GM18498 (cell line): ENCODE measurements around the gene MT2A.

Experiments
- ATAC-seq: cut with Tn5 transposase; IDR thresholded peaks from one replicate; pipeline ENCODE4 v1.9.1; 2021; ENCODE audit warnings: mild to moderate bottlenecking, moderate library complexity; ENCODE audit not compliant: unreplicated experiment

Gene MT2A

DNA sequence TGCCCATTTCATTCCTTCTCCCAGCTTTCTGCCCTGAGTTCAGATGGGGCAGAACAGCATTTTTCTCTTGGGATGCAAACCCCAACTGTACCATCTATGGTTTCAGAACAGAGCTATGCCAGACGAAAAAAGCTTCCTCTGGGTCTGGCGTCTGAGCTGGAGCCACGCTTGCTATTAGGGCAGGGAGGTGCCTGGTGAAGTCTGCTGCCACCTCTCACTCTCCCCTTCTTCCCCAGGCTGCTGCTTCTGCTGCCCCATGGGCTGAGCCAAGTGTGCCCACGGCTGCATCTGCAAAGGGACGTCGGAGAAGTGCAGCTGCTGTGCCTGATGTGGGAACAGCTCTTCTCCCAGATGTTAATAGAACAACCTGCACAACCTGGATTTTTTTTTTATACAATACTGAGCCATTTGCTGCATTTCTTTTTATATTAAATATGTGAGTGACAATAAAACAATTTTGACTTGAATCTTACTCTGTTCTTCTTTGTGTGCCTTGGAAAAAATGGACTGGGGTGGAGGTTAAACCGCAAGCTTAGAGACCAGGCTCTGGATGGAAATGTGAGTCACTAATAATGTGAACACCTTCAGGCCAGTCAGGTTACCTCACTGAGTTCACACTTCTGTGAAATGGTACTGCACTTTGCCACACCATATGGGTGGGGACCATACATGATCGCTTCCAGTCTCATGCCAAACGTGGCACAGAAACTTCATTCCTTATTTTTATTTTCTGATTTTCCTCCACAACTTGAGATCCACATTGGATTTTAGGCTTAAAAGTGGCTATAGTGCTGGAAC is 28.4 kb downstream of the MT2A start:
- no peak for ATAC-seq

DNA sequence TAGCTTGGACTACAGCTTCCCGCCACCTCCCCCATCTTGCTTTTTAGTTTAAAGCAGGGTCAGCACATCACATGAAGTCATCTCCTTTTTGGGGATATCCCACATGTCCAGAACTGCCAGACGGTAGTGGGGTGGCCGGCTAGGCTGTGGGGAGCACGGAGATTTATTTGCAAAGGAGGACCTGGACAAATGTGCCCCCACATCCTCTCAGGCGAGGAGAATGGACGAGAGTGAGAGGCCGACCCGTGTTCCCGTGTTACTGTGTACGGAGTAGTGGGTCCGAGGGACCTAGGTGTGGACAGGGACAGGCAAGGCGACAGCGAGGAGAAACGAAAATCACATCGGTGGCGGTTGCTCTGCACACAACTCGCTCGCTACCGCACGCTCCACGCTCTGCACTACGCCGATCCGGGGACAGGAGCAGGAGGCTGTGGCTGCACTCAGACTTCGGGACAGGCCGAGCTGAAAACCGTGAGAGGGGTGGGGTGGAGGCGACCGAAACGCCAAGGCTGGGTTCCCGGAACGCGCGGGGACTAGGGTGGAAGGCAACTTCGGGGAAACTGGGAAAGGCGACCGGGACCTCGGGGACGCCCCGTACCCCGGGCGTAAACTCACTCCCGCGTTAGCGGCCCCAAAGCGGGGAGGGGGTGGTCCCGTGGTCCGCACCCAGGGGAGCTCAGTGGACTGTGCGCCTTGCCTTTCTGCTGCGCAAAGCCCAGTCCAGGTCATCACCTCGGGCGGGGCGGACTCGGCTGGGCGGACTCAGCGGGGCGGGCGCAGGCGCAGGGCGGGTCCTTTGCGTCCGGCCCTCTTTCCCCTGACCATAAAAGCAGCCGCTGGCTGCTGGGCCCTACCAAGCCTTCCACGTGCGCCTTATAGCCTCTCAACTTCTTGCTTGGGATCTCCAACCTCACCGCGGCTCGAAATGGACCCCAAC is 29.7 kb downstream of the MT2A start, which contains the start of gene MT1A:
MT1A (plus strand) TSS at position 853 of the 937 bp plus-strand sequence; CDS start at position 926, 73 bp downstream.
- no peak for ATAC-seq

DNA sequence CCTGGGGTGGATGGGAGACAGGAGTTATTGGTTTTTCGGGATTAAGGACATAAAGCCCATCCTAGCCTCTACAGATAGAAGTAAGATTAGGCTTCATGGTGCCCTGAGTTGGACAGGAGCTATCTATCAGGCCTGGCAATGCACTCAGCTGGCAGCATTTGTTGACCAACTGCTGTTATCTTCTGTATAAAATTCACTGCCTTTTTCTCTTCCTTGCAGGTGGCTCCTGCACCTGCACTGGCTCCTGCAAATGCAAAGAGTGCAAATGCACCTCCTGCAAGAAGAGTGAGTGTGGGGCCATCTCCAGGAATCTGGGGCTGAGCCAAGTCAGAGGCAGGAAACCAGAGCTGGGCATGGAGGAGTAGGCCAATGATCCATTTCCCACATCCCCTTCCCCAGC is 30.7 kb downstream of the MT2A start:
- ATAC-seq, result no peak

- no peak for ATAC-seq
These were observed 31.7 kb downstream of the MT2A start for GRCh38 chr16:56640076-56640475.

GRCh38 chr16:56641166-56641565 is 32.8 kb downstream of the MT2A start:
- no peak for ATAC-seq

- peak; percentile 80 for ATAC-seq
These were observed 34.8 kb downstream of the MT2A start for GRCh38 chr16:56643080-56643778.

DNA sequence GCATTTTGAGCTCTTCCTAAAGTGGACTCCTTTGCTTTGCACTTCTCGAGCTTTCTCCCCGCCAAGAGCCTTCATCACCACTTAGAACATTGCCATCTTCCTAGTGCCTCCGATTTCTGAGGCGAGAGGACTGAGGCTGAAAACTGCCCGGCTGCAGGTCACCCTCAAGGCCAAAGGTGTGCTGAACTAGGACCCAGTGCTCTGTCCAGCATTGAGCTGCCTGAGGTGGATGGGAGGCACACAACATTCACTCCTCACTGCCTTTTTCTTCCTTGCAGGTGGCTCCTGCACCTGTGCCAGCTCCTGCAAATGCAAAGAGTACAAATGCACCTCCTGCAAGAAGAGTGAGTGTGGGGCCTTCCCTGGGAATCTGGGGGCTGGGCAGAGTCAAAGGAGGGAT is 35.4 kb downstream of the MT2A start:
- no peak for ATAC-seq

- no peak for ATAC-seq
These were observed 36.9 kb downstream of the MT2A start for GRCh38 chr16:56645311-56645710.

- ATAC-seq, result no peak
These were observed 37.5 kb downstream of the MT2A start for GRCh38 chr16:56645838-56646237.

DNA sequence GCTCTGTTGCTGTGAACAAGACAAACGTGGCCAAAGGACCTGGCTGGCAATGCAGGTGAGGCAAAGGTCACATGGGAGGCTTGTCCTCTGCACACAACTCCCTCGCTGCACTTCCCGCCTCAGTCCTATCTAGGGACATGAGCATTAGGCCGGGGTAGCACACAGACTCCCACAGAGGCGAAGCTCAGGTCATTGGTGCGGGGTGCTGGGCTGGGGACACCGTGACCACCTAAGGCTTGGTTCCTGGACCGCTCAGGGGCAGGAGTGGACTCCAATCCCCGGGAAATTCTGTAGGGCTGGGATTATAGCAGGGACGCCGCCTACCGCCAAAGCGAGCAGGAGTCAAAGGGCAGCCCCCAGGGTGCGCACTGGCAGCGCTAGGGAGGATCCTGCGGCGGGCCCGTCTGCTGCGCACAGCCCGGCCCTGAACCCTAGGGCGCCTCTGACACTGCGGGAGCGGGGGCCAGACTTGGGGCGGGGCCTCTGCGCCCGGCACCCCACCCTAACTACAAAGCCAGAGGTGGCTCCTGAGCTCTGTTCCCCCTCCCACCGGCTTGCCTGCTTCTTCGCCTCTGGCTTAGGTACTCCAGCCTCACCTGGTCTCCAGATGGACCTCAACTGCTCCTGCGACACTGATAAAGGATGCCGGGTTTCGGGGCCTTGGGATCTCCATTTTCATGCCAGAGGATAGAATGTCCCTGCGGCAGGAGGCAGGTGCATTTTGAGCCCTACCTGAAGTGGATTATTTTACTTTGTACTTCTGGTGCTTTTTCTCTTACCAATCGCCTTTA is 39.5 kb downstream of the MT2A start:
- ATAC-seq, result no peak

- no peak for ATAC-seq
These were observed 40.9 kb downstream of the MT2A start for GRCh38 chr16:56649271-56649670.

DNA sequence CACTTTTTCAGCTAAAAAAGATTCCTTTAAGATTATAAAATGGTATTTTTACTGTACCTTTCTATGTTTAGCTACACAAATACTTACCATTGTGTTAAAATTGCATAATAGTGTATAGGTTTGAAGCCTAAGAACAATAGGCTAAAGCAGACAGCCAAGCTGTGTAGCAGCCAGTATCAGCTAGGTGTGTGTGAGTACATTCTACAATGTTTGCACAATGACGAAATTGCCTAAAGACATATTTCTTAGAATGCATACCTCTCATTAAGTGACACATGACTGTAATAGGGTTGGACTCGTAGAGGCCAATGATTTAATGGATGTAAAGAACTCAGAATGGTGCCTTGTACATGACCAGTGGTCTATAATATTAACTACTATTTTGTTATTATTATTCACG is 41.4 kb downstream of the MT2A start:
- no peak for ATAC-seq

- no peak for ATAC-seq
These were observed 43.2 kb downstream of the MT2A start, which contains the start of gene MT1B for GRCh38 chr16:56651586-56651985. Gene MT1B (plus strand): TSS chr16:56651886. CDS start chr16:56651954, 68 bp downstream.

GRCh38 chr16:56652600-56652999 is 44.2 kb downstream of the MT2A start:
- ATAC-seq, result no peak

GRCh38 chr16:56653218-56653617 is 44.8 kb downstream of the MT2A start:
- ATAC-seq, result no peak

DNA sequence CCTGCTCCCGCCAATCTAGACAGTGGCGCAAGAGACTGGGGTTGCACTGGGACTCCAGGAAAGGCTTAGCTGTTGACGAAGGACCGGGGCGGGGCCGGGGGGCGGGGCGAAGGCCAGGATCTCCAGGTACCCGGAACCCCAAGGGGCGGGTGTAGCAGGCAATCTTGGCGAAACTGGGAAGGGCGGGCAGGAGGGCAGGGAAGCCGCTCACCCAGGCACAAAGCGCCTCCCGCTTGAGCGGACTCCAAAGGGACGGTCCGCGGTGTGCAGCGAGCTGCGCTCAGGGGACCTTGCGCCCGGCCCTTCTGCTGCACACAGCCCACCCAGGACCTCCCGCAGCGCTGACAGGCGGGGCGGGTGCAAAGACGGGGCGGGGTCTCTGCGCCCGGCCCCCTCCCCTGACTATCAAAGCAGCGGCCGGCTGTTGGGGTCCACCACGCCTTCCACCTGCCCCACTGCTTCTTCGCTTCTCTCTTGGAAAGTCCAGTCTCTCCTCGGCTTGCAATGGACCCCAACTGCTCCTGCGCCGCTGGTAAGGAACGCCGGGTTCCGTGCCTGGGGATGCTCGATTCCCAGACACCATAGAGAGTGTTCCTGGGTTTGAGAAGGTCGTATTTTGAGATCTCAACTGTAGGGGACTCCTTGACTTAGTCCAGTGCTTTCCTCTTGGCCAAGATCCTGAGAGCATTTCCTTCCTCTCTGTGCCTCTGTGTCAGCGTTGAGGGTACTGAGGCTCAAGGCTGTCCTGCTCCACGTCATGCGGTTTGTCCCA is 49.4 kb downstream of the MT2A start, which contains the start of gene MT1F:
MT1F (plus strand) TSS at position 405 of the 772 bp plus-strand sequence; CDS start at position 505, 100 bp downstream.
- no peak for ATAC-seq

DNA sequence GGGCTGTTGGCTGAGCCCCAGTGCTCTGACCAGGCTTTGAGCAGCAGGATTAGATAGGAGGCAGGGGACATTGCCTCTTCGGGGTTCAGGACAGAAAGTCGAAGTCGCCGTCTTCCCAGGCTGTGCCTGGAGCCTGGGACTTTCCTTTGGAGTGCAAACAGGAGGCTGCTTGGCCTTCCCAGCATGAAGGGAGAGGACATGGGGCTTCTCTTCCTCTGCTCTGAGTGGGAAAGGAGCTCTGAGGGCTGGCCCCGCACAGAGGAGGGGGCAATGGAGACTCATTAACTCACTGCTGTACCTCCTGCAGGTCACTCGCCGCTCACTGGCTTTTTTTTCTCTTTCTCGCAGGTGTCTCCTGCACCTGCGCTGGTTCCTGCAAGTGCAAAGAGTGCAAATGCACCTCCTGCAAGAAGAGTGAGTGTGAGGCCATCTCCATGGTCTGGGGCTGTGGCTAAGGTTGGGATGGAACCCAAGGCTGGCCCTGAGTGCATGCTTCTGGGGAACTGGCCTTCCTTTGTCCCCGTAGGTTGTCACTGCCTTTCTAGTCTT is 50.0 kb downstream of the MT2A start:
- ATAC-seq, result no peak
